NCI-H82 (cell line): Measurements from ENCODE around the gene ITGA1.
"Not testable (repeated sequence)": the region's sequence is repeated elsewhere in the genome, so short reads cannot be mapped to it uniquely, and the experiment has no call there.

ENCODE experiments used
- DNase-seq: peaks from one replicate; lab custom pipeline; 2025; lab: John Stamatoyannopoulos, UW

ITGA1 gene

DNA sequence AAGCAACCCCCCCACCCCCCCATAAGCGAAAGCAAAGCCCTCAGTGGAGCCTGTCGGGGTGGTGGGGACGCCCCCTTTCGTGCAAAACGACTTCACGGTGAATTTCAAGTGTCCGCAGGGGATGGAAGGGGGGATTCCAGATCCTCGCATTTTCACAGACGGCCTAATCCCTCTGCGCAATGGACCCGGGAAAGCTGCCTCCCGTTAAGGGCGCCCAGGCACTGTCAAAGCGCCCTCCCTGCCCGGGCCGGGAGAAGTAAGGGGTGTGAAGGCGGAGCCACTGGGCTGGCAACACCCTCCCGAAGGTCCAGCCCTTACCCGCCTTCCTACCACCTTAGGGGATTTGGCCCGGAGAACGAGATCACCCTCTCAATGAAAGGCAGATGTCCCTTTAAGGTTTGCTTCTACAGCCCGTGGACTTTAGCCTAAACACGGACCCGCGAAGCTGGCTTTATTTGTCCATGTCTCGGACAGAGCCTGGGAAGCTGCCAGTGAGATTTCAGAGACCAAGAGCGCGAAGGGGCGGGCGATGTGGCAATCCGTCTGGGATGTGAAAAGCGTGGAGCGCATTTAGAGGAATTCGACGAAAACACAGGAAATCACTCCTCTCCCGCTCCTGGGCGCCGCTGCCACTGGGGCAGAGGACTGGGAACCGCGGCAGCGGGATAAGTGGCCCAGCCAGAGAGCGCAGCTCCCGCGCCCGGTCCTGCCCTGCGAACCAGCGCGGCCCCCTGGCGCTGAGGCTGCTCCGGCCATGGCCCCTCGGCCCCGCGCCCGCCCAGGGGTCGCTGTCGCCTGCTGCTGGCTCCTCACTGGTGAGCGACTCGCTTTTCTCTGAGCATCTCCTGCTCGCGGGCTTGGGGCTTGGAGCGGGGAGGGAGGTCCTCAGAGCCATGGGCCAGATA, at the start of gene ITGA1, which contains the start of gene PELO:
Gene ITGA1, plus strand, starts transcription at position 317 of the 905 bp plus-strand sequence. Its CDS starts 438 bp downstream, at position 755.
Gene PELO, plus strand, starts transcription at position 317 of the 905 bp plus-strand sequence. CDS start 12,479 bp downstream, outside the sequence.
- peak; percentile 60 for DNase-seq

DNA sequence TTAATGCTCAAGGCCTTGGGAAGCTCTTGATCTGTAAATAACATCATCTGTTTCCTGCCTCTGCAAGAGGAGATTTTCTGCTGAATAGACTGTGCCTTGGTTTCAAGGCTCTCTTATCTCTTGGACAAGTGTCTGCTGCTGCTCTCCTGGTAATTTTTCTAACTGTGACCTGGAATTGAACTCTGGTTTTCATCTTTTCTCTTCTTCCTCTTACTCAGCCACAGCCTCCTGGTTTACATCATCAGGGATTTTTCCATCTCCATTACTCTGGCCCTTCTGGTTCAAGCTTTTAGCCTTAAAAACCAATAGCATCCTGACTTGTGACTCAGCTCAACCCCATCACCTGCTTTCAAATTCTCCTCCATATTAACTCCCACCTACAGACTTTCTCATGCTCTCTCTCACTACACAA, 49.6 kb upstream of the ITGA1 start:
- no peak for DNase-seq

DNA sequence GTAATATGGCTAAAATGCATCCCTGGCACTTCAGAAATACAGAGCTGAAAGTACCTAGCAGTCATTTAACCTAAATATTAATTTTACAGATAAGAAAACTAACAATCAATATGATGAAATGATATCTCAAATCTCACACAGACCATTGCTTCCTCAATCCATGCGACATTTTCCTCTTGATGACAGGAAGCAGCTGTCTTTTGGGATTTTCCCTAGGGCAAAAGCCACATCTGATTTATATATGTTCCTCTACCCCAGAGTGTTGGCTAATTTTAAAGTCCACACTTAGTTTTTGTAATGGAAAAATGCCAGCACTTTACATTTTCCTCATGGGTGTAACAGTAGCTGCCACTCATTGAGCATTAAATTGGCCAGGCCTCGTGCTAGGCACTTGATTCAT, 47.7 kb upstream of the ITGA1 start:
- no peak for DNase-seq

DNA sequence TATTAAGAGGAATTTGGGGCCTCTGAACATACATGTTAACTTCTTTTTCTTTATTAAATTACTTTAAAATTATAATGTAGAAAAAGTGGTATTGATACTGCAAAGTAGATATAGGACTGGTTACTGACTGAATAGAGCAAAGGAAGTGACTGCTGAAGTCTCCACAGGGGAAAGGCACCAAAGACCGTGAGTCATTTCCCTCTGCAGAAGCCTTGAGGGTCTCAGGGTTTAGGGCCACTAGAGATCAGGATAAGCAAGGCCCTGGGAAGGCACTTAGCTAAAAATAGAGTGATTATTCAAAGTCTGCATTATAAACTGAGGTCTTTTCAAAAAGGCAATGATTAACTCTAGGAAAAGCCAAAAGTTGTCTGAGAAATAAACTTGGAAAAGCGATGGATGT, 44.7 kb upstream of the ITGA1 start:
- no peak for DNase-seq

DNA sequence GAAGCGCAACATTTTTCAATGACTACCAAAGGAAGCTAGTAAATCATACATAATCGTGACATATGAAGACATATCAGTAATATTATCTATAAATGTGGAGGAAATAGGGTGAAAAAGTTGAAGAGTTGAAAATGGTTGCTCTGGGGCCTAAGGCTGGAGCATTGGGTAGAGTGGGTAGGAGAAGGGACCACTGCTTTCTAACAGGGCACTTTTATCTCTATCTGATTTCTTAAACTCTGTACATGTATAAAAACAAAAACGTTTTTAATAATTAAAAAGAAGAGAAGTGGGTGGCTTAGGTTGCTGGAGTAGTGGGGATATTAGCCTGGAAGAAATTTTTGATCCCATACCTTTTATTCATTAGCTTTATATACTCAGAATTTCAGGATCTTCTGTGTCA, 44.2 kb upstream of the ITGA1 start:
- DNase-seq, result no peak

DNA sequence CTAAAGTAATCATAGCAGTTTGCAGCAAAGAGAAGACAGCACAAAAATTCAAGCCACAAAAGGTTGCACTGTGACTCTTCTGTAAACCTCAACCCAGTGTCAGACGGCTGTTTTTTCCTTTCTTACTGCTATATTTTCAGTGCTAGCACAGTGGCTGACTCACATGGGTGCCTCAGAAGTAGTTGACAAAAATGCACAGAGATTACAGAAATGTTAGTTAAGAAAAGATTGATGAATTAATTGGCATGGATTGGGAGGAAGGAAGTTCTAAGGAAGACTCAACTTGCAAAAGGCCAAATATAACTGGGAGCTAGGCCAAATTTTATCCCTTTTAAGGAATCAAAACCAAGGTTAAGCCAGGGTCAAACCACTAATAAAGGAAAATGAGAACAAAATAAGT, 43.7 kb upstream of the ITGA1 start:
- no peak for DNase-seq

DNA sequence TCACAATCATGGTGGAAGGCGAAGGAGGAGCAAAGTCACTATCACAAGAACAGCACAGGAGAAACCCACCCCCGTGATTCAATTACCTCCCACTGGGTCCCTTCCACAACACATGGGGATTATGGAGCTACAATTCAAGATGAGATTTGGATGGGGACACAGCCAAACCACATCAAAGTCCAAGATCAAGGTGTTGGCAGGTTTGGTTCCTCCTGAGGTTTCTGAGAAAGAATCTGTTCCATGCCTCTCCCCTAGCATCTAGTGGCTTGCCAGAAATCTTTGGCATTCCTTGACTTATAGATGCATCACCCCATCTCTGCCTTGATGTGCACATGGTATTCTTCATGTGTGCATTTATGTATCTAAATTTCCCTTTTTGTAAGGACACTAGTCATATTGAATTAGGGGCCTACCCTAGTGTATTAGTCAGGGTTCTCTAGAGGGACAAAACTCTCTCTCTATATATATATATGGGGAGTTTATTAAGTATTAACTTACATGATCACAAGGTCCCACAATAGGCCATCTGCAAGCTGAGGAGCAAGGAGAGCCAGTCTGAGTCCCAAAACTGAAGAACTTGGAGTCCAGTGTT, 42.8 kb upstream of the ITGA1 start:
- not testable (repeated sequence) for DNase-seq

DNA sequence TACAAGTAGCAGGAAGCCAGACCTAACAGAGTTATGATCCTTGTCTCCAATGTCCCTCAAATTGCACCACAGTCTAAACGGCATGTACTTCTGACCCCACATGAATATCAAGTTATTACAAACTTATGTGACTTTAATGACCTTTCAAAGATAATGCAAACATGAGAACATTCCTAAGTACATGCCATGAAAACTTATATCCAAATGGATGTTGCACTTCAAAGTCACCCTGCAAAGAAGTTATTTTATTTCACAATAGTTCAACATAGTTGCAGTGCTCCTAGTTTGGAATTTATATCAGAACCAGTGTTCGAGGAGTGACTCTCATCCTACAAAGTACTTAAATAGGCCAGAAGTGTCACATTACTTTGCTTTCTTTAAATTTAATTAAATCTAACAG, 41.2 kb upstream of the ITGA1 start:
- no peak for DNase-seq

DNA sequence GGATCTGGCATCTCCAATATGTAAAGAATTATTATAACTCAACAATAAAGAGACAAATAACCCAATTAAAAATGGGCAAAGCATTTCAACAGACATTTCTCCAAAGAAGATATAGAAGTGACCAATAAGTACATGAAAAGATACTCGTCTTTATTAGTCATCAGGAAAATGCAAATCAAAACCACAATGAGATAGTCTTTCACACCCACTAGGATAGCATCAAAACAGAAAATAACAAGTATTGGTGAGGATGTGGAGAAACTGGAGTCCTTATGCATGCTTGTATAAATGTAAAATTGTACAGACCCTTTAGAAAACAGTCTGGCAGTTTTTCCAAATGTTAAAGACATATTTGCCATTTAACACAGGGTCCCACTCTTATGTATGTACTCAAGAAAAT, 39.1 kb upstream of the ITGA1 start:
- DNase-seq, result no peak

DNA sequence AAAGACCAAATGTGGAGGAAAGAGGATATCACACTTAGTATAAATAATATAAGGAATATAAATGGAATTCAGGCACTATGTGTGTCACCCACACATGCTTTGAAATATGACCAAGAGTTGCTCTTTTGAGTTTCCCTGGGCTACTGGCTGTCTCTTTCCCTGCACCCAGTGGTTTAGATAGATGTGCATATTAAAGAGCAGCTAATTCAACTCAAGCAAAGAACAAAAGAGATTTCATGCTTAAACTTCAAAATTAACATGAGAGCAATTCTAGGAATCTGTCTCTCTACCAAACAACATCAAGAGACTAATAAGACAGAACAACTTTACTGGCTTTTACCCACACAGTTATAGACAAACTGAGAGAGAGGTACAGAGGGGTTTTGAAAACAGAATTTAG, 38.0 kb upstream of the ITGA1 start:
- no peak for DNase-seq

DNA sequence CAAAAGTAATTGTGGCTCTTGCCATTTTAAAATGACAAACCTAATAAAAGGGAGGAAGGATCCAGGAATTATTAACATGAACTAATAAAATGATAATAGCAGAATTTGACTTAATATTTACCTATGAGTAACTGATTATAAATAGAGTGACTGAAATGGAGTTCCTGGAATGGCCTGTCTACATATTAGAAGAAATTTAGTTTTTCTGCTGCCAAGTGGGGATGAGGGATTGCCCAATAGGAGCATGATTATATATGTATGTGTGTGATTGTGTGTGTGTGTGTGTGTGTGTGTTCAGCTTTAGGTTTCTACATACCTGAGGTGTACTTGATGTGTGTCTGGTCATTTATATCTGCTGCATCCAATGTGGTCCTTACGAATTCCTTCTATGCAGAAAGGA, 36.6 kb upstream of the ITGA1 start:
- no peak for DNase-seq

DNA sequence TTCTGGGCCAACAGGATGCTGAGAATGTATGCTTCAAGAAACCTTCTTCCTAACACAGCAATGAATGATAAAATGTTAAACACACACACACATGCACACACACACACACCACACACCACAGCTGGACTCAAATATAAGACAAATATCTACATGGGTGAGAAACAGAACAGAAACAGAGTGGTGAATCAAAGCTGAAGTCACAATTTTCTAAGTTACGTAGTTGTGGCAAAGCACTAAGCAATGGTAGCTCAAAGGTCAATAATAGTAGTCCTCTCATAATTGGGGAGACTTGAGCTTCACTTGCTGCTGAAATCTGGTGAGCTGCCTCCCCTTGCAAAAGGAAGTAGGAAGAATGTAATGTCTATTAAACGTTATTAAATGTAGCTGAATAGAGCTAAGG, 33.7 kb upstream of the ITGA1 start:
- no peak for DNase-seq

DNA sequence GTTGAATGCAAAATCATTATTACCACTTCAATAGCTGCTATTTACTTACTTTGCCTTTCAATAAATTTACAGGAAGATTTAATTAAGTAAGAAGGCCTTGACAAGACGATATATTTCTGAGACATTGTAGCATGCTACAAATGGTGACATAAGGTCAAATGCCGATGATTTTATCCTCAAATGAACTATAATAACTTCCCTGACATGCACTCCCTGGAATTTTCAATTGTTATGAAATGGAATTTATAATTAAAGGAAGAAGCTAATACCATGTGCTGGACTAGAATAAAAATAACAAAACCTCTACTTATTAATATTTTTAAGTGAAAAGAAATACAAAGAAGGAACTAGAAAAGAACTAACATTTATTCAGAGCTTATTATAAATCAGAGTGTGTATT, 30.2 kb upstream of the ITGA1 start:
- no peak for DNase-seq

DNA sequence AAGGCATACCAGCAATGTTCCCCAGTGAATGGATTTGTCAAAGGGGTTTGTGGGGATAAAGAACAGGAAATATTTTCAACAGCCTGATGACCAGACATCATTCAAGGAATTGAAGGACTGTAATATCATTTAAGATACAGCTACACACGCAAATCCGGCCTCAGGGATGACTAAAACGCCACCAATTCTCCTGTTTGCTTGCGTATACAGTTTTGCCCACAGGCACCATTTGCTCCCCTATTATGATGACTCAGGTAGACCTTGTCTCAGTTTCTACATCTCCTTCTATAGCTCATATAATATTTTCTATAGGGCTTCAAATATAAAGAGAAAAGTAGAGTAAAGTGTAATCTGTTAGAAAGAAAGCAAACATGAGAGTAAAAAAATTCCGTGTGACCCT, 29.7 kb upstream of the ITGA1 start:
- no peak for DNase-seq

DNA sequence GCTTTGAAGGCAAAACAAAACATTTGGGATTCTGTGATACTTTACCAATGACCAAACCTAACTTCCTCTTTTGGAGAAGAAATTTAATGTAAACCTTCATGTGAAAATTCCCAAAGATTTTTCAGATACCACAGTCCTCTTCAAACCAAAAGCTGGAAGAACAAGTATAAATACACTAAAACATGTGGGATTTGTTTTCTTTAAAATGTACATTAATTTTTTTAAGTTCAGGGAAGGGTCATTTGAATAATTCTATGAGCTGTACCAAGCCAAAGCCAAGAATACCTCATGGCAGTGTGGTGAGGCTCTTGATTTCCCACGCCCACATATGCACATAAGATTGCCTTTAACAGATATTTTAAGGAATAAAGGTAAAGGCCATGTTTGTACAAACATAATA, 28.4 kb upstream of the ITGA1 start:
- no peak for DNase-seq

DNA sequence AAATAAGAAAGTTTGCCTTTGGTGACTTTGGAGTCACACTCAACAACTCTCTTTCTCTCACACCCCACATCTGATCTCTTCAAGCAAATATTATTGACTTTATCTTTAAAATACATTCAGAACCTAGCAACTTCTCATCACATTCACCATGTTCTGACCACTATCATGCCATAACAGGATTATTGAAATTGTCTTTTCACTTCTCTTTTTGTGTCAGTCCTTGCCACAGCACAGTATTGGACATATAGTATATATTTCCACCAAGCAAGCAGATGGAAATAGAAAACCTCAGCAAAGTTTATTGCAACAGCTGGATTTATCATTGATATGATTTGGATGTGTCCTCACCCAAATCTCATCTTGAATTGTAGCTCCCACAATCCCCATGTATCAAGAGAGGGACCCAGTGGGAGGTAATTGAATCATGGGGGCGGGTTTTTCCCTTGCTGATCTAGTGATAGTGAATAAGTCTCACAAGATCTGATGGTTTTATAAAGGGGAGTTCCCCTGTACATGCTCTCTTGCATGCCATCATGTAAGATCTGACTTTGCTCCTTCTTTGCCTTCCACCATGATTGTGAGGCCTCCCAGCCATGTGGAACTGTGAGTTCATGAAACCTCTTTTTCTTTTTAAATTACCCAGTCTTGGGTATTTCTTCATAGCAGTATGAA, 26.9 kb upstream of the ITGA1 start:
- DNase-seq, result no peak

DNA sequence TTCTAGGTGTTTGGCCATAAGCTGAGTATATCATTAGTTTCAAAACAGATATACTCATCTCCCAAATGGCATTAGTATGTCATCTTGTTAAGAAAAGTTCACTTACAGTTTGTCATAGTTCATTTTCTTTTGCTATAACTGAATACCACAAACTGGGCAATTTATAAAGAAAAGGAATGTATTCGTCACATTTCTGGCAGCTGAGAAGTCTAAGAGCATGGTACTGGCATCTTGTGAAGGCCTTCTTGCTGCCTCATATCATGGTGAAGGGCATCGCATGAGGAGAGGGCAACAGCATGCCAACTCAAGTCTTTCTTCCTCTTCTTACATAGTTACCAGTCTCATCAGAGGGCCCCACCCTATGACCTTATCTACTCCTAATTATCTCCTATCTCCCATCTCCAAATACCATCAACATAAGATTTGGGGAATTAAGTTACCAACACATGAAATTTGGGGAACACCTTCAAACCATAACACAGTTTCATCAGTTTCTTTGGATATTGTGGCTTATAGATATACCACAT, 20.4 kb upstream of the ITGA1 start:
- no peak for DNase-seq

DNA sequence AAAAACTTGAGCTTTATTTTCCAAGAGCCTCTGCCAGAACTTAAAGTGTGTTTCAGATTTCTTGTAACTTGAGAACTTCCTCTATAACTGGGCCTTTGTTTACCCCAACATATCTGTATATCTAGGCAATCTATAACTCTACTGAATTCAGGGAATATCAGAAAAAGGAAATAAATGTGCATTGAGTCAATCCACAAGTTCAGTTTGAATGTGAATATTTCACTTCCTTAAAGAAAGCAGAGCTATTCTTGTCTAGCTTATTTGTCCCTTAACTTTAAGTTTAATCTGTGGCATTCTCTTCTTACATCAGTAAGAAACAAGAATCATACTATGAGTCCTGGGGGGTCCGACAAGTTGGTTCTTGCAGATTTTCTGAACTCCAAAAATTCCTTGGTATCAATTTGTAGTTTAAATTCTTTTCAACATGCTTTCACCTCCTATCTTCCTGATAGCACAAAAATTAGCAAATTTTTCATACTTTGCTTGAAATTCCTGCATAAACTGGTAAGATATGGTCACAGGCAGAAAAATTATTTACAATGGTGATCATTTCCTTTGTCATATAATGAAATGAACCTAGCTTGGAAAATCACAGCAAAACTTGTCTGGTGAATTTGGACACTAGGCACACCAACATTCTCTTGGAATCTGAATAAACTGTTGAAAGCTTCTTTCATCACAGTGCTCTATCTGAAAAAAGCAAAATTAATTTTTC, 19.8 kb upstream of the ITGA1 start:
- DNase-seq, result no peak

DNA sequence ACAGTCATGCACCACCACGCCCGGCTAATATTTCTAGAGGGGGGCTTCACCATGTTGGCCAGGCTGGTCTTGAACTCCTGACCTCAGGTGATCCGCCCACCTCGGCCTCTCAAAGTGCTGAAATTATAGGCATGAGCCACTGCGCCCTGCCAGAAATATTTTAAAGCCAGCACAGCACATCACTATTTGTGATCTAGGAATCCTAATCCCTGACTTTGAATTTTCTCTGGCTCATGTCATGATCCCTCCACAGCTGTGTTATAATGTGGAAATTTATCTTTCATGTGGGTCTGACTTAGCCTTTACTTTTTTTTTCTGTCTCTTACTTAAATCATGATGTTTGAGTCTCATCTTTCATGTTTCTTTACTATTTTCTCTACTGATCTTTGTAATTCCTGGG, 18.7 kb upstream of the ITGA1 start:
- no peak for DNase-seq

DNA sequence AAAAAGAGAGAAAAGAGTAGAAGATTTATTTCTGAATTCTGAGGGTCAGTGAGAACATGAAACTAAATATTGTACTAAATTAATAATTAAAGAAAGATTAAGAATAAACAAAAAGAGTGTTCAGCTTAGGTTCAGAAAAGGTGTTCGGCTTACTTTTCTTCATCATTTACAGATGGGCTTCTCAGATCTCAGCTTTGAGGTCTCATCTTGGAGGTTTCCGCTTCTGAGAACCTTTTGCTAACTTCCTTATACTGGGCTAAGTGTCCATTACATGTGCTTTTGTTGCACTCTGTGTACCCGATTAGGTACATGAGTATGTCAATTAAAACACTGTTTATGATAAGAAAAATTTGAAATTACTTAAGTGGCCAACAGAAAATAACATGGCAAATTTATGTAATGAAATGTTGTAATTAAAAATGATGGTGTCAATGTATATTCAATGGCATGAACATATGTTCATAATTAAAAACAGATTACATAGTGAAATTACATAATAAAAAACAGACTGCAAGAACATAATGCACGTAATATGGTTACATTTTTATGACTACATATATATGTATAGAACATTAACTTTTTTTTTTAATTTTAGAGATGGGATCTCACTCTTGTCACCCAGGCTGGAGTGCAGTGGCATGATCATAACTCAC, 17.3 kb upstream of the ITGA1 start:
- DNase-seq, result no peak

DNA sequence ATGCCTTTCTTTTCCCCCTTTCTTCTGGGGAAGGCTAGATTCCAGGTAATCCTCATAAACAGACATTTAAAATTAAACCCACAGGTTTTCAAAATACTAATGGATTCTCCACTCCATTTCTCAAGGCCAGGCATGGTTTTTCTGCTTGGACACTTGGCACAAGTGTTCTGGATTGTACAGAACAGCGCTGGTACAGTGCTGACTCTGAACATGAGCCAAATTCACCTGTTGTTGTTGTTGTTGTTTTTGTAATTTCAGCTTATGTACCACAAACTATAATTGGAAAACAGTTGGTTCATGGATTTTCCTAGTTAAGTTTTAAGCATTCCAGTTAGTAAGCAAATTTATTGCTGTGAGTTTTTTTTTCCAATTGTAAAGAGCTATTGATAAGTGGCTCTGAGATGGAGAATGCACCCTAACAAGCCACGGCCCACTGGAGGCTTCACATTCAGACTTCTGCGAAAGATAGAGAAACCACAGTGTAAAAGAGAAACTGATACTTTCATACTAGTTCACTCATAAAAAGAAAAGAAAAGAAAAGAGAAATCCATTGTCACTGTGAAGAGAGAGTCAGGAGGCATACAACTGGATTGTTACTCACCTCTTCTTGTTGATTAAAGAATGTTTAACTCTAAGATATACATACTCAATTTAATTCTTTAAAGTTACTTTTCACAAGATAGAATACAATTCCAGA, 16.2 kb upstream of the ITGA1 start:
- no peak for DNase-seq
